CD14-positive monocyte (primary cell): ENCODE measurements around the gene SH2D4B. TPM values are rescaled to one million over a fixed set of nuclear protein-coding genes. Genes with fewer than 3 reads are reported as not detected.

Source experiments
- DNase-seq, 3 donors: peaks; one replicate each; pipeline ENCODE4 v3.0.0-alpha.2; 2011 to 2022
- H2AFZ ChIP-seq: 2 replicates; pipeline ENCODE4 v1.6.0; 2012; ENCODE audit warnings: mild to moderate bottlenecking, low read depth, low read length, inconsistent platforms; ENCODE audit not compliant: insufficient read depth, poor library complexity, severe bottlenecking
- H3K27ac ChIP-seq, 2 donors: 1 replicate in 1 of 2; 2 replicates in 1 of 2; pipeline ENCODE4 v1.5.1; 2012 to 2013; ENCODE audit warnings: low read length in 2 of 2, control low read depth in 1 of 2, inconsistent platforms in 1 of 2, low read depth in 1 of 2, mild to moderate bottlenecking in 1 of 2
- H3K27me3 ChIP-seq, 2 donors: one replicate each; pipeline versions ENCODE4 v1.6.0 to v1.6.1; 2011 to 2013; ENCODE audit warnings: low read length in 2 of 2; ENCODE audit not compliant: control insufficient read depth in 2 of 2, insufficient read depth in 2 of 2
- H3K36me3 ChIP-seq, 2 donors: replicated peaks in 1 of 2; 1 replicate in 1 of 2; 2 replicates in 1 of 2; pipeline versions ENCODE4 v1.5.1 to v1.6.1; 2012 to 2013; ENCODE audit warnings: low read length in 2 of 2, control low read depth in 1 of 2, inconsistent platforms in 1 of 2, mild to moderate bottlenecking in 1 of 2; ENCODE audit not compliant: insufficient read depth in 2 of 2, control insufficient read depth in 1 of 2
- H3K4me1 ChIP-seq, 2 donors: 1 replicate in 1 of 2; 2 replicates in 1 of 2; pipeline versions ENCODE4 v1.5.1 to v1.6.1; 2012 to 2013; ENCODE audit warnings: low read length in 2 of 2, control low read depth in 1 of 2, inconsistent platforms in 1 of 2, mild to moderate bottlenecking in 1 of 2, moderate library complexity in 1 of 2; ENCODE audit not compliant: insufficient read depth in 2 of 2, control insufficient read depth in 1 of 2
- H3K4me2 ChIP-seq: replicated peaks from 2 replicates; pipeline ENCODE3; 2012; ENCODE audit warnings: low read length, moderate library complexity, mild to moderate bottlenecking; ENCODE audit not compliant: poor library complexity, severe bottlenecking; ENCODE audit errors: extremely low read depth
- H3K4me3 ChIP-seq, 3 experiments: fragments of 200-600 bp in 1 of 3; sonication (generic) in 1 of 3; replicated peaks in 1 of 3; 1 replicate in 2 of 3; 2 replicates in 1 of 3; pipeline ENCODE4 v1.5.1; 2011 to 2013; ENCODE audit warnings: low read length in 3 of 3, mild to moderate bottlenecking in 3 of 3, control low read depth in 2 of 3, low read depth in 2 of 3, inconsistent platforms in 1 of 3, moderate library complexity in 1 of 3
- H3K79me2 ChIP-seq: 2 replicates; pipeline ENCODE4 v1.6.0; 2012; ENCODE audit warnings: mild to moderate bottlenecking, control low read depth, inconsistent platforms, low read length, moderate library complexity; ENCODE audit not compliant: insufficient read depth
- H3K9ac ChIP-seq: 2 replicates; pipeline ENCODE4 v1.6.0; 2017; ENCODE audit warnings: low read length, mild to moderate bottlenecking; ENCODE audit not compliant: insufficient read depth, poor library complexity, severe bottlenecking
- H3K9me3 ChIP-seq, 2 donors: replicated peaks in 1 of 2; 1 replicate in 1 of 2; 2 replicates in 1 of 2; pipeline versions ENCODE4 v1.5.1 to v1.6.1; 2012 to 2013; ENCODE audit warnings: low read length in 2 of 2, control low read depth in 1 of 2; ENCODE audit not compliant: control insufficient read depth in 1 of 2, insufficient read depth in 1 of 2
- H4K20me1 ChIP-seq: 2 replicates; pipeline ENCODE4 v1.6.0; 2012; ENCODE audit warnings: mild to moderate bottlenecking, low read length, control low read depth, moderate library complexity; ENCODE audit not compliant: insufficient read depth
- H3K27ac Mint-ChIP-seq, 7 donors: one replicate each; pipeline ENCODE4 v1.8.0; 2020; ENCODE audit warnings: mild to moderate bottlenecking in 7 of 7, mixed read lengths in 7 of 7, moderate library complexity in 6 of 7, inconsistent platforms in 2 of 7
- H3K27me3 Mint-ChIP-seq, 3 donors: one replicate each; pipeline ENCODE4 v1.8.0; 2021 to 2022; ENCODE audit warnings: low read depth in 3 of 3, mild to moderate bottlenecking in 3 of 3, mixed read lengths in 3 of 3, moderate library complexity in 3 of 3, inconsistent platforms in 1 of 3
- H3K36me3 Mint-ChIP-seq, 2 donors: one replicate each; pipeline ENCODE4 v1.8.0; 2020; ENCODE audit warnings: mixed read lengths in 2 of 2, inconsistent platforms in 1 of 2, mild to moderate bottlenecking in 1 of 2
- H3K4me1 Mint-ChIP-seq: one replicate; pipeline ENCODE4 v1.8.0; 2020; ENCODE audit warnings: mild to moderate bottlenecking, mixed read lengths
- H3K4me3 Mint-ChIP-seq, 2 donors: one replicate each; pipeline ENCODE4 v1.8.0; 2020; ENCODE audit warnings: mild to moderate bottlenecking in 2 of 2, mixed read lengths in 2 of 2, moderate library complexity in 1 of 2
- H3K9me3 Mint-ChIP-seq, 7 donors: one replicate each; pipeline ENCODE4 v1.8.0; 2020 to 2022; ENCODE audit warnings: mixed read lengths in 7 of 7, mild to moderate bottlenecking in 6 of 7, moderate library complexity in 6 of 7, inconsistent platforms in 2 of 7
- CTCF ChIP-seq: fragments of 200-600 bp; IDR thresholded peaks from one replicate; pipeline ENCODE4 v1.8.0; 2022; ENCODE audit warnings: antibody characterized with exemption, mild to moderate bottlenecking
- WGBS: methylation state at CpG from one replicate; pipeline ENCODE4 v1.1.5; 2013; ENCODE audit warnings: missing lambda C conversion rate; ENCODE audit not compliant: insufficient coverage; 5-methylcytosine and 5-hydroxymethylcytosine counted together
- intact Hi-C, 2 donors: fragments of 100-400 bp; cut with micrococcal nuclease; formaldehyde crosslinking; loops; one replicate each; pipeline versions ENCODE4 v1.15.0 to v1.15.1; 2023
- polyA plus RNA-seq, 3 donors: library from polyadenylated mRNA; depleted of rRNA in 1 of 3; unstranded in 2 of 3; stranded (reverse) in 1 of 3; fragments of 300-500 nt in 2 of 3; fragments of >200 nt in 1 of 3; fragmentation: Illumina TruSeq in 2 of 3; gene quantifications; 1 replicate in 2 of 3; 2 replicates in 1 of 3; pipeline ENCODE4 v1.2.3, GENCODE V29; 2012 to 2021

The SH2D4B gene
- polyA plus RNA-seq, 3 donors, result 0.01 TPM; not detected in 2

- H3K27ac ChIP-seq, result peak overlapping the region in 1 of 2 donors; percentile 43
- Mint-ChIP-seq H3K27me3 (no peaks in the 10 kb centered on the region), H3K4me3 (no peak overlapping the region), H3K4me1 (peaks cover 54% of the 10 kb centered on the region), H3K27ac (peak overlapping the region in 3 of 7 donors; percentile 10 to 74 (median 12)), H3K9me3 (no peaks in the 10 kb centered on the region), H3K36me3 (peaks cover 67 to 83% of the 10 kb centered on the region in 2 donors)
- intact Hi-C loops, result loop anchor here in 1 of 2 donors (5.0 kb wide), 1 partner anchor 120 kb away; no protein-coding TSS in a partner anchor
- peaks cover 39 to 41% of the 10 kb centered on the region in 2 donors for H3K4me1 ChIP-seq
- H3K4me3 ChIP-seq, result no peak overlapping the region
- H3K9ac ChIP-seq, result no peak overlapping the region
- H2AFZ ChIP-seq, result no peak overlapping the region
- no peak for TF ChIP-seq CTCF
- H3K9me3 ChIP-seq, result no peaks in the 10 kb centered on the region
- H3K4me2 ChIP-seq, result no peak overlapping the region
- no peaks in the 10 kb centered on the region for H3K27me3 ChIP-seq
- H4K20me1 ChIP-seq, result peaks cover 100% of the 10 kb centered on the region
- WGBS, result 100% methylated on average over 11 of the region's 13 CpGs
- H3K36me3 ChIP-seq, result peaks cover 47 to 66% of the 10 kb centered on the region in 2 donors
- peaks cover 97% of the 10 kb centered on the region for H3K79me2 ChIP-seq
- no peak for DNase-seq
Observed at GRCh38 chr10:80506836-80507487, 30.7 kb upstream of the SH2D4B start.

GRCh38 chr10:80509108-80509402 is 28.6 kb upstream of the SH2D4B start:
- Histone ChIP-seq H3K9me3 (no peaks in the 10 kb centered on the region), H2AFZ (no peak overlapping the region), H3K4me3 (no peak overlapping the region), H3K4me1 (peaks cover 19 to 20% of the 10 kb centered on the region in 2 donors), H3K36me3 (peaks cover 67 to 84% of the 10 kb centered on the region in 2 donors), H4K20me1 (peaks cover 100% of the 10 kb centered on the region), H3K4me2 (no peak overlapping the region), H3K27me3 (no peaks in the 10 kb centered on the region), H3K79me2 (peaks cover 82% of the 10 kb centered on the region), H3K9ac (no peak overlapping the region), H3K27ac (peak overlapping the region in 1 of 2 donors; percentile 52)
- Mint-ChIP-seq H3K4me1 (peaks cover 33% of the 10 kb centered on the region), H3K9me3 (no peaks in the 10 kb centered on the region), H3K27me3 (no peaks in the 10 kb centered on the region), H3K36me3 (peaks cover 76 to 88% of the 10 kb centered on the region in 2 donors), H3K4me3 (no peak overlapping the region), H3K27ac (peak overlapping the region in 5 of 7 donors; percentile 26 to 76 (median 64))
- no peak for TF ChIP-seq CTCF
- WGBS, result 97% methylated on average over 8 of the region's 8 CpGs
- DNase-seq, result no peak
- intact Hi-C loops, result loop anchor here in 1 of 2 donors (5.0 kb wide), 1 partner anchor 122 kb away; no protein-coding TSS in a partner anchor
